Stomach (tissue), 9 donors: ENCODE results near the gene LUM. TPM values are rescaled to one million over a fixed set of nuclear protein-coding genes. Genes with fewer than 3 reads are reported as not detected.

Experiments
- DNase-seq, 2 donors: peaks; one replicate each; pipeline versions ENCODE4 v3.0.0 to v3.0.0-alpha.2; 2013 to 2019
- H3K27ac ChIP-seq, 5 donors: fragments of 200-600 bp in 4 of 5; sonication (generic) in 4 of 5; one replicate each; pipeline ENCODE4 v1.5.1; 2013 to 2019; ENCODE audit warnings: mild to moderate bottlenecking in 1 of 5, moderate library complexity in 1 of 5
- H3K27me3 ChIP-seq, 3 donors: fragments of 200-600 bp; sonication (generic); one replicate each; pipeline ENCODE4 v1.5.1; 2017 to 2019; ENCODE audit warnings: mixed run types in 1 of 3
- H3K36me3 ChIP-seq, 4 donors: fragments of 200-600 bp; sonication (generic); 1 replicate in 3 of 4; 2 replicates in 1 of 4; pipeline ENCODE4 v1.5.1; 2016 to 2019
- H3K4me1 ChIP-seq, 4 donors: fragments of 200-600 bp; sonication (generic); one replicate each; pipeline ENCODE4 v1.5.1; 2016 to 2019
- H3K4me3 ChIP-seq, 4 donors: fragments of 200-600 bp; sonication (generic) in 3 of 4; one replicate each; pipeline ENCODE4 v1.5.1; 2016 to 2019; ENCODE audit warnings: mild to moderate bottlenecking in 1 of 4
- H3K9me3 ChIP-seq, 4 donors: fragments of 200-600 bp; sonication (generic); one replicate each; pipeline ENCODE4 v1.5.1; 2016 to 2019
- EP300 ChIP-seq: sonication (generic); formaldehyde crosslinking; IDR thresholded peaks from one replicate; pipeline ENCODE4 v1.6.1; 2017; ENCODE audit warnings: antibody characterized with exemption
- POLR2A ChIP-seq, 4 donors: fragments of 450-650 bp; IDR thresholded peaks; one replicate each; pipeline ENCODE4 v1.6.1; 2016; ENCODE audit warnings: antibody characterized with exemption in 4 of 4, control low read depth in 2 of 4, mild to moderate bottlenecking in 1 of 4, moderate library complexity in 1 of 4
- POLR2AphosphoS5 ChIP-seq, 3 donors: sonication (generic); formaldehyde crosslinking; IDR thresholded peaks; one replicate each; pipeline ENCODE4 v1.6.1; 2016; ENCODE audit warnings: antibody characterized with exemption in 3 of 3
- WGBS, 5 donors: extraction: QIAGEN DNeasy Blood & Tissue Kit in 3 of 5; methylation state at CpG; one replicate each; pipeline versions ENCODE4 v1.1.5 to v1.1.7; 2013 to 2018; 5-methylcytosine and 5-hydroxymethylcytosine counted together
- intact Hi-C: fragments of 100-400 bp; cut with DNase I; formaldehyde crosslinking; loops from one replicate; pipeline ENCODE4 v1.15.1; 2023; ENCODE audit warnings: low total_unique reads
- polyA plus RNA-seq, 3 donors: library from polyadenylated mRNA; stranded (reverse); fragments of 200-250 nt; gene quantifications; one replicate each; pipeline ENCODE4 v1.2.3, GENCODE V29; 2013
- total RNA-seq, 5 donors: library from RNA; depleted of rRNA; stranded (reverse); fragments of >200 nt; gene quantifications; one replicate each; pipeline versions ENCODE4 v1.1.0 to v1.2.3, GENCODE V29; 2014 to 2016
- TF ChIP-seq, protein P1 (sequence below), 7 experiments: fragments of 450-650 bp in 4 of 7; fragments of 200-600 bp in 3 of 7; sonication (generic) in 3 of 7; IDR thresholded peaks; one replicate each; pipeline ENCODE4 v1.5.1; 2016 to 2019; ENCODE audit warnings: antibody characterized with exemption in 7 of 7, control low read depth in 2 of 7, mild to moderate bottlenecking in 1 of 7
- donor health status: healthy with polysubstance abuse.
- donor health status: Bipolar disorder and iron deficiency.
- donor health status: healthy.

LUM gene
- total and polyA plus RNA-seq, 8 donors: 6.9 to 486 (median 28.7) TPM

DNA sequence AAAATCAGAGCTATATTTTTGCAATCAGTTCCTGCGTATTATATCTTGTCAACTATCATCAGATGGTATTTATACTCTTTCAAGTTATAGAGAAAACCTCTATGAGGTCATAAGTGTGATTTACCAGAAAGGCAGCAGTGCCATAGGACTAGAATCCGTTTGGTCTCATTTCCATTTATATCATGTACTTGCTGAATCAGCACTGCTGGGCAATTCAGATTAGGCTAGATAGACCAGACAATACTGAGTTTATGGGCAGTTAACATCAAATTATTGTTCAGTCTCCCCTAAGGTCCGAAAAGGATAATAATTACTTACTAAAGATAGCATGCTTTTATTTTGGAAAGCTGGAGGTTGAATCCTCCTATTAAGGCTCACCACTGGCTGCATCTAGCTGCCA is 46.7 kb downstream of the LUM start:
- DNase-seq: no peak
- Histone ChIP-seq H3K27me3 (no peaks in the 10 kb centered on the region), H3K9me3 (no peaks in the 10 kb centered on the region), H3K36me3 (no peaks in the 10 kb centered on the region), H3K4me3 (no peak overlapping the region), H3K4me1 (no peaks in the 10 kb centered on the region), H3K27ac (no peak overlapping the region)
- intact Hi-C loops: no loop called here
- no peak for TF ChIP-seq POLR2A (IDR thresholded peaks at IDR 0.05)
- TF ChIP-seq EP300: no peak
- TF ChIP-seq POLR2AphosphoS5 (IDR thresholded peaks at IDR 0.05): no peak
- TF ChIP-seq, protein P1, sequence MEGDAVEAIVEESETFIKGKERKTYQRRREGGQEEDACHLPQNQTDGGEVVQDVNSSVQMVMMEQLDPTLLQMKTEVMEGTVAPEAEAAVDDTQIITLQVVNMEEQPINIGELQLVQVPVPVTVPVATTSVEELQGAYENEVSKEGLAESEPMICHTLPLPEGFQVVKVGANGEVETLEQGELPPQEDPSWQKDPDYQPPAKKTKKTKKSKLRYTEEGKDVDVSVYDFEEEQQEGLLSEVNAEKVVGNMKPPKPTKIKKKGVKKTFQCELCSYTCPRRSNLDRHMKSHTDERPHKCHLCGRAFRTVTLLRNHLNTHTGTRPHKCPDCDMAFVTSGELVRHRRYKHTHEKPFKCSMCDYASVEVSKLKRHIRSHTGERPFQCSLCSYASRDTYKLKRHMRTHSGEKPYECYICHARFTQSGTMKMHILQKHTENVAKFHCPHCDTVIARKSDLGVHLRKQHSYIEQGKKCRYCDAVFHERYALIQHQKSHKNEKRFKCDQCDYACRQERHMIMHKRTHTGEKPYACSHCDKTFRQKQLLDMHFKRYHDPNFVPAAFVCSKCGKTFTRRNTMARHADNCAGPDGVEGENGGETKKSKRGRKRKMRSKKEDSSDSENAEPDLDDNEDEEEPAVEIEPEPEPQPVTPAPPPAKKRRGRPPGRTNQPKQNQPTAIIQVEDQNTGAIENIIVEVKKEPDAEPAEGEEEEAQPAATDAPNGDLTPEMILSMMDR (IDR thresholded peaks at IDR 0.05): no peak
- WGBS, 5 donors: 75 to 90% (median 88%) methylated on average over 3 of the region's 3 CpGs

DNA sequence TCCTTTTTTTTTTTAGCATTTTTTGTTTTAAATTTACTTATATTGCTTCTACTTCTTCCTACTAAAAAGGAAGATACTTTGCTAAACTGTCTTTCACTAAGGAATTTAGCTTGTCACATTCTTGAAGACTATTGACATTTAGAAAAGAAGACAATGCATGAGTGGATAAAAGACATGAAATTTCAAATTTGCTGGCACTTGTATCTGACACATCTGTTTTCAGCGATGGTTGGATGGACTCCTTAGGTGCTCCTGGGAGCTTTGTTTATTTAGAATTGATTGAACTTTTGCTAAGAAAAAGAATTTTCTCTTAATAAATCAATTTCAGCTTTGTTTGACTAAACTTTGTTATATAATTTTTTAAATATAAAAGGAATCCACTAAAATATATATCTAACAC is 50.2 kb downstream of the LUM start:
- H3K9me3 ChIP-seq: no peaks in the 10 kb centered on the region
- WGBS, 5 donors: 84 to 92% (median 88%) methylated on average over 1 of the region's 1 CpG
- no peaks in the 10 kb centered on the region for H3K36me3 ChIP-seq
- DNase-seq: no peak
- no peaks in the 10 kb centered on the region for H3K4me1 ChIP-seq
- H3K4me3 ChIP-seq: no peak overlapping the region
- no peaks in the 10 kb centered on the region for H3K27me3 ChIP-seq
- TF ChIP-seq, protein P1 (IDR thresholded peaks at IDR 0.05): no peak
- no peak for TF ChIP-seq POLR2AphosphoS5 (IDR thresholded peaks at IDR 0.05)
- TF ChIP-seq POLR2A (IDR thresholded peaks at IDR 0.05): no peak
- TF ChIP-seq EP300: no peak
- intact Hi-C loops: no loop called here
- H3K27ac ChIP-seq: no peak overlapping the region

DNA sequence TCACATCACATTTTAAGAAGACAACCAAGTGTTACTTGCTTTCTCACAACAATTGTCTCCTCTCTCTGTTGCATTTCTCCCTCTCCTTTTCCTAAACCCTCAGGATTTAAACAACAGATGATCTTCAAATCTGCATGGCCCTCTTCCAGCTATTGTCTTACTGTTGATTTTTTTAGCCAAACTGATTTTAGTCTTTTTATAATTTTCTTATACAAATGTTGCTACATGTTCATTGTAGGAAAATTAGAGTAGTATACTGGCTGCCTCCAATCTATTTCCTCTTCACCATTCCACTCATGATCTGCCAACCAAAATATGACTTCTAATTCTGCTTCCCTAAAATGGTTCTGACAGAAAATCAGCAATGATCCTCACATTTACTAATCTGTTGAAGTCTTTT is 52.1 kb downstream of the LUM start:
- TF ChIP-seq POLR2A (IDR thresholded peaks at IDR 0.05) (no peak), POLR2AphosphoS5 (IDR thresholded peaks at IDR 0.05) (no peak), EP300 (no peak)
- TF ChIP-seq, protein P1 (IDR thresholded peaks at IDR 0.05): no peak
- Histone ChIP-seq H3K4me1 (peaks cover 0 to 4% (median 0%) of the 10 kb centered on the region in 4 donors), H3K27ac (no peak overlapping the region), H3K27me3 (no peaks in the 10 kb centered on the region), H3K9me3 (no peaks in the 10 kb centered on the region), H3K36me3 (no peaks in the 10 kb centered on the region), H3K4me3 (no peak overlapping the region)
- no peak for DNase-seq
- intact Hi-C loops: no loop called here

DNA sequence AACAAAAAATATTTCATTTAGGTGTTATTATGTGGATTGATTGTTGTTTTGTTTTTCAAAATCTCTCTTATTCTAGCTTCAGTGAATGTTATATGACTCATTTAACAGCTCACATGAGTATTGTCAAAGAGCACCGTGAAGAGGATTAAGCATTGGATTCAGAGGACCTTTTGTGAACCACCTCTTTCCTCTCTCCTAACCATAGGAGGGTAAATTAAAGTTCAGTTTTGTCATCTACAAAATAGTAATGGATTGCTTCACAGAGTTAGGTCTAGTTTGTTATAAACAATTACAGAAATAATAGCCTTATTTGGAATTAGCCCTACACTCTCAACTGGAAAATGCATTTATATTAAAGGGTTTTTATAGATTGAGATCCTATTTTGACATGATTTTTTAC is 52.5 kb downstream of the LUM start:
- H3K27me3 ChIP-seq: no peaks in the 10 kb centered on the region
- intact Hi-C loops: no loop called here

More for the DNA sequence above, 52.5 kb downstream of the LUM start:
- Histone ChIP-seq H3K4me1 (peaks cover 0 to 8% (median 0%) of the 10 kb centered on the region in 4 donors), H3K27ac (no peak overlapping the region), H3K4me3 (no peak overlapping the region), H3K36me3 (no peaks in the 10 kb centered on the region), H3K9me3 (no peaks in the 10 kb centered on the region)
- 57 to 88% (median 77%) methylated on average over 1 of the region's 1 CpG for WGBS, 5 donors
- no peak for TF ChIP-seq POLR2AphosphoS5 (IDR thresholded peaks at IDR 0.05)
- TF ChIP-seq, protein P1 (IDR thresholded peaks at IDR 0.05): no peak
- no peak for TF ChIP-seq POLR2A (IDR thresholded peaks at IDR 0.05)
- TF ChIP-seq EP300: no peak
- DNase-seq: no peak
